ENCODE measurements around the gene SGPP2. TPM values are rescaled to one million over a fixed set of nuclear protein-coding genes. Genes with fewer than 3 reads are reported as not detected.

Gene SGPP2
- total and polyA plus RNA-seq, 2 donors (not counting 3 experiments of a cell fraction or from before 2014, with no cell fraction given) = not detected

GRCh38 chr2:222391743-222392285 is 32.5 kb upstream of the SGPP2 start:
- POLR2A ChIA-PET = no interaction called here
- Histone ChIP-seq H3K27me3 (ENCODE audit: control insufficient read depth in 2 of 2, insufficient read depth in 2 of 2, low read length in 2 of 2) (peaks cover 0 to 1% of the 10 kb centered on the region in 2 experiments), H3K9ac (replicated peaks; ENCODE audit: extremely low read depth, insufficient read depth, low read length) (no peak overlapping the region), H3K9me1 (replicated peaks; ENCODE audit: control insufficient read depth, extremely low read depth, insufficient read depth, low read length) (no peaks in the 10 kb centered on the region), H4K20me1 (replicated peaks; ENCODE audit: control insufficient read depth, extremely low read depth, insufficient read depth, low read length) (no peaks in the 10 kb centered on the region), H3K4me1 (ENCODE audit: control insufficient read depth, extremely low read depth, insufficient read depth, low read length) (no peaks in the 10 kb centered on the region), H3K79me2 (ENCODE audit: control insufficient read depth, insufficient read depth, low read length) (no peaks in the 10 kb centered on the region), H3K27ac (ENCODE audit: insufficient read depth, low read depth, low read length) (no peak overlapping the region), H2AFZ (ENCODE audit: low read depth, low read length) (no peak overlapping the region), H3K9me3 (replicated peaks; ENCODE audit: control insufficient read depth, insufficient read depth, low read length) (no peaks in the 10 kb centered on the region), H3K4me3 (replicated peaks in 1 of 3; ENCODE audit: insufficient read depth in 1 of 3, low read depth in 1 of 3, low read length in 3 of 3) (no peak overlapping the region), H3K36me3 (ENCODE audit: control insufficient read depth in 2 of 2, extremely low read depth in 1 of 2, insufficient read depth in 2 of 2, low read length in 2 of 2) (no peaks in the 10 kb centered on the region), H3K4me2 (ENCODE audit: insufficient read depth, low read length) (no peak overlapping the region)
- CTCF ChIA-PET = interaction anchor here (1.0 to 1.7 kb wide), 3 partner anchors 8 to 170 kb away, joined by 3 to 5 read pairs (median 3); no protein-coding TSS in a partner anchor
- BruUV-seq (replicated peaks) = no TSS peak
- TF ChIP-seq POLR2A (IDR thresholded peaks at IDR 0.05; ENCODE audit: low read depth, low read length) (no peak), JUN (IDR thresholded peaks at IDR 0.05; ENCODE audit: borderline replicate concordance, insufficient read depth, insufficient read length, low read depth) (no peak), EZH2 (IDR thresholded peaks at IDR 0.05; ENCODE audit: borderline replicate concordance, low read depth, low read length, severe bottlenecking) (no peak), POLR2AphosphoS5 (IDR thresholded peaks at IDR 0.05; ENCODE audit: insufficient read depth, low read depth, low read length) (no peak), GATA2 (IDR thresholded peaks at IDR 0.05; ENCODE audit: insufficient read depth, insufficient read length, low read depth, low read length) (no peak)
- FAIRE-seq (no peak), DNase-seq (ENCODE audit: low read depth, low spot score) (no peak)
- dilution Hi-C loops (cut with MboI; ENCODE audit: extremely low pct_ligation_motif_present, low sequenced_read_pairs) = no loop called here
- intact Hi-C loops (cut with micrococcal nuclease) = no loop called here

DNA sequence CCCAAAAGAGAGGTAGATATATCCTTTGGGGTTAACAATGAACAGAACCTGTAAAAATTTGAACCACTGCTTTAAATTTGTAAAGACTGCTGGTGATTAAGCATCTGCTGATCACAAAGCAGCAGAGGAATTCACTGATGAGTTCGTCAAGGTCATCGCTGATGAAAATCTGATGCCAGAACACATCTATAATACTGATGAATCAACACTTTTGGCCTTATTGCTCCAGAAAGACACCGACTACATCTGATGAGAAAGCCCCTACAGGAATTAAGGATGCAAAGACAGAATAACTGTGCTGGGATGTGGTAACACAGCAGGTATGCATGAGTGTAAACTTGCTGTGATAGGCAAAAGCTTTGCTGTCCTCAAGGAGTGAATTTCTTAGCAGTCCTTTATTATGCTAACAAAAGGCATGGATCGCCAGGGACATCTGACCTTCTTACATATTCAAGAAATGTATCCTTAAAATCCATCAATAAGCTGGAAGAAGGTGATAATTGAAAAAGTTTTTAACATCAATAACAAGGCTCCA is 30.5 kb upstream of the SGPP2 start:
- Histone ChIP-seq H4K20me1 (replicated peaks; ENCODE audit: control insufficient read depth, extremely low read depth, insufficient read depth, low read length) (no peaks in the 10 kb centered on the region), H3K4me1 (ENCODE audit: control insufficient read depth, extremely low read depth, insufficient read depth, low read length) (no peaks in the 10 kb centered on the region), H3K4me3 (replicated peaks in 1 of 3; ENCODE audit: insufficient read depth in 1 of 3, low read depth in 1 of 3, low read length in 3 of 3) (no peak overlapping the region), H2AFZ (ENCODE audit: low read depth, low read length) (no peak overlapping the region), H3K9me3 (replicated peaks; ENCODE audit: control insufficient read depth, insufficient read depth, low read length) (no peaks in the 10 kb centered on the region), H3K9ac (replicated peaks; ENCODE audit: extremely low read depth, insufficient read depth, low read length) (no peak overlapping the region), H3K27ac (ENCODE audit: insufficient read depth, low read depth, low read length) (no peak overlapping the region), H3K27me3 (ENCODE audit: control insufficient read depth in 2 of 2, insufficient read depth in 2 of 2, low read length in 2 of 2) (no peaks in the 10 kb centered on the region), H3K36me3 (ENCODE audit: control insufficient read depth in 2 of 2, extremely low read depth in 1 of 2, insufficient read depth in 2 of 2, low read length in 2 of 2) (no peaks in the 10 kb centered on the region), H3K4me2 (ENCODE audit: insufficient read depth, low read length) (no peak overlapping the region), H3K9me1 (replicated peaks; ENCODE audit: control insufficient read depth, extremely low read depth, insufficient read depth, low read length) (no peaks in the 10 kb centered on the region), H3K79me2 (ENCODE audit: control insufficient read depth, insufficient read depth, low read length) (no peaks in the 10 kb centered on the region)
- POLR2A ChIA-PET = no interaction called here
- CTCF ChIA-PET = no interaction called here
- dilution Hi-C loops (cut with MboI; ENCODE audit: extremely low pct_ligation_motif_present, low sequenced_read_pairs) = no loop called here
- DNase-seq (ENCODE audit: low read depth, low spot score) (no peak), FAIRE-seq (no peak)
- BruUV-seq (replicated peaks) = no TSS peak
- intact Hi-C loops (cut with micrococcal nuclease) = no loop called here
- TF ChIP-seq POLR2A (IDR thresholded peaks at IDR 0.05; ENCODE audit: low read depth, low read length) = no peak
- TF ChIP-seq MYC (IDR thresholded peaks at IDR 0.05; ENCODE audit: low read depth, low read length) = no peak
- no peak for TF ChIP-seq GATA2 (IDR thresholded peaks at IDR 0.05; ENCODE audit: insufficient read depth, insufficient read length, low read depth, low read length)
- TF ChIP-seq MAX (IDR thresholded peaks at IDR 0.05; ENCODE audit: insufficient read depth, insufficient read length) = no peak
- no peak for TF ChIP-seq CTCF (IDR thresholded peaks at IDR 0.05; ENCODE audit: extremely low read depth in 1 of 2, insufficient read depth in 1 of 2, low read depth in 1 of 2, low read length in 2 of 2)
- TF ChIP-seq POLR2AphosphoS5 (IDR thresholded peaks at IDR 0.05; ENCODE audit: insufficient read depth, low read depth, low read length) = no peak
- no peak for TF ChIP-seq EZH2 (IDR thresholded peaks at IDR 0.05; ENCODE audit: borderline replicate concordance, low read depth, low read length, severe bottlenecking)
- TF ChIP-seq JUN (IDR thresholded peaks at IDR 0.05; ENCODE audit: borderline replicate concordance, insufficient read depth, insufficient read length, low read depth) = no peak
- TF ChIP-seq FOS (IDR thresholded peaks at IDR 0.05; ENCODE audit: borderline replicate concordance, insufficient read depth, low read length) = no peak
